ENCODE results near the gene TRAPPC8. TPM values are rescaled to one million over a fixed set of nuclear protein-coding genes. Genes with fewer than 3 reads are reported as not detected.

TRAPPC8 gene
- total RNA-seq, 1 donor from 2014 or later, result 57.9 TPM

- no peak for DNase-seq (ENCODE audit: low read depth in 2 of 2)
These were observed 147.2 kb downstream of the TRAPPC8 start for GRCh38 chr18:31795747-31796146.

GRCh38 chr18:31793531-31793930 lies 149.4 kb downstream of the TRAPPC8 start:
- no peak for DNase-seq (ENCODE audit: low read depth in 2 of 2)

DNA sequence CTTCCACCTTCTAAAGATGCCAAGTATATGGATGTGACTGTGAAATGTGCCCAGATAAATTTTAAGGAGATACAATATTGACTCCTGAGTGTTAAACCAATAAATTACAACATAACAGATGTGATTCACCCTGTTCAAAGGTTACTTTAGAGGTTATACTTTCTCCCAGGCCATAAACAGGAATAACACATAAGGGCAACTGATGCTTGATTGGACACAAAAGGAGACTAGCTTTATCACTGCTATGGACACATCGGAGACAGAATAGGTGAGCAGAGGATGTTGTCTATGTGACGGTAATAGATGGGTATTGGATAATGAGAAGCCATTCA lies 150.4 kb downstream of the TRAPPC8 start:
- DNase-seq (ENCODE audit: low read depth in 2 of 2), result no peak

DNA sequence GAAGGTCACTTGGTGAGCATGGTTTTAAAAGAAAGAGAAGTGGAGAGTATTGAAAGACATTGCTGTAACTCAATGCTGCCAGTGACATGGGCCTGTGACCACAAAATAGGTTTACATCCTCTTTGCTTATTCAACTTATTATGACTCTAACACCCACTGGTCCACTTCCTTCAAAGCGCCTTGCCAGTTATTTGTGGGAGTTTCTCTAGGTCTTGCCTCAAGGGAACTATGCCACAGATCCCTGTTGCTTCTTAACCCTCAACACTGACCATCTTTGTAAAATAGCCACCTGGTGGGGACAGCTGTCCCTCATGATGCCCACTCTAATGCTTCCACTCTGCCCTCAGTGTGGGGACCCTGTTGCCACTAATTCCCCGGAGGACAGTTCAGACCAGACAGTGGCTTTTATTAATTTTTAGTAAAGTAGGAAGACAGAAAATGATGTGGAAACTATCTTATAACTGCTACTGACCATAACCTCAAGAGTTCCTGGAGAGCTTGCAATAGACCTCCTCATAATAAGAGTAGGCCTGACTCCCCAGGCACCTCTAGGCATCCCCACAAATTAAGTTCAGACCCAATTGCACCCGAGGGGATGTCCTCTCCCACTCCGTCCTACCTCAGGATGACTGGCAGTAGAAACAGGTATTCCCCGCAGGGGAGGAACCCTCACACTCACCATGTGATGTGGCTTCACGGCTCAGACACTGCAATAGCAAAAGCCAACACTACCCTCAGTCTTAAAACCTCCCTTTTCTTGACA lies 150.9 kb downstream of the TRAPPC8 start:
- DNase-seq (ENCODE audit: low read depth in 2 of 2), result no peak

GRCh38 chr18:31789409-31789808 lies 153.5 kb downstream of the TRAPPC8 start:
- no peak for DNase-seq (ENCODE audit: low read depth in 2 of 2)

- no peak for DNase-seq (ENCODE audit: low read depth in 2 of 2)
These were observed 159.9 kb downstream of the TRAPPC8 start for GRCh38 chr18:31783059-31783458.

Other genes starting within 250 kb of the TRAPPC8 start
- not detected in 2 replicates for gene SLC25A52, start 182.2 kb downstream of the TRAPPC8 start, total RNA-seq
- 4.4 and 4.5 TPM in 2 replicates for gene RNF125, start 75.7 kb upstream of the TRAPPC8 start, total RNA-seq
- gene RNF138, start 148.7 kb upstream of the TRAPPC8 start, total RNA-seq, result 38.6 and 38.9 TPM in 2 replicates
- not detected in 2 replicates for gene MEP1B, start 246.9 kb upstream of the TRAPPC8 start, total RNA-seq

All from dermis microvascular lymphatic vessel endothelial cell (primary cell).